GM12878 (cell line): Measurements from ENCODE around the gene CDH4. TPM values are rescaled to one million over a fixed set of nuclear protein-coding genes. Genes with fewer than 3 reads are reported as not detected.

Experiments
- ATAC-seq: fragments of 200-7000 bp; cut with Tn5 transposase; 3 replicates; pipeline ENCODE4 v1.9.1; 2020; ENCODE audit warnings: mild to moderate bottlenecking, moderate library complexity
- BruUV-seq: library from RNA; stranded (reverse); fragments of 400-500 nt; replicated peaks from 2 replicates; lab custom pipeline; 2021; lab: Mats Ljungman, UMichigan
- CTCF ChIA-PET: fragments of 300-600 bp; sonication (Branson Sonifier 250); formaldehyde crosslinking; extraction: SDS; loops from one replicate; lab custom pipeline; 2021; ENCODE audit warnings: inconsistent platforms; lab: Yijun Ruan, JAX
- POLR2A ChIA-PET: fragments of 350-600 bp; formaldehyde crosslinking; extraction: SDS; loops from one replicate; lab custom pipeline; 2021; ENCODE audit warnings: inconsistent platforms; lab: Charles Lee
- RAD21 ChIA-PET: fragments of 300-600 bp; sonication (Branson Sonifier 250); formaldehyde crosslinking; loops from one replicate; lab custom pipeline; 2023; ENCODE audit warnings: antibody characterized with exemption; ENCODE audit not compliant: unreplicated experiment; lab: Charles Lee
- SMC1A ChIA-PET: fragments of 300-600 bp; sonication (Branson Sonifier 250); formaldehyde crosslinking; loops from one replicate; lab custom pipeline; 2023; ENCODE audit not compliant: unreplicated experiment, uncharacterized antibody; lab: Charles Lee
- DNase-seq: peaks from one replicate; pipeline ENCODE4 v3.0.0-alpha.2; 2011; ENCODE audit warnings: low read depth, low spot score
- FAIRE-seq: peaks from 3 replicates; lab custom pipeline; 2011; peaks lifted over from hg19 to GRCh38; lab: Jason Lieb, UNC
- H2AFZ ChIP-seq: 2 replicates; pipeline ENCODE4 v1.6.0; 2011; ENCODE audit warnings: low read depth, low read length, control low read depth; ENCODE audit not compliant: control insufficient read depth
- H3K27ac ChIP-seq: 2 replicates; pipeline ENCODE4 v1.5.1; 2011; ENCODE audit warnings: control low read depth; ENCODE audit not compliant: control insufficient read depth, insufficient read depth
- H3K27me3 ChIP-seq, 2 experiments: replicated peaks in 1 of 2; 2 replicates each; pipeline versions ENCODE4 v1.6.0 to v1.6.1; 2011; ENCODE audit warnings: low read length in 1 of 2; ENCODE audit not compliant: control insufficient read depth in 2 of 2, insufficient read depth in 2 of 2
- H3K36me3 ChIP-seq, 2 experiments: 2 replicates each; pipeline ENCODE4 v1.5.1; 2011; ENCODE audit warnings: low read length in 1 of 2; ENCODE audit not compliant: control insufficient read depth in 2 of 2, insufficient read depth in 2 of 2
- H3K4me1 ChIP-seq: 2 replicates; pipeline ENCODE4 v1.6.1; 2011; ENCODE audit warnings: mild to moderate bottlenecking, low read length, moderate library complexity, mixed read lengths; ENCODE audit not compliant: control insufficient read depth, insufficient read depth
- H3K4me2 ChIP-seq: 2 replicates; pipeline ENCODE4 v1.6.0; 2011; ENCODE audit warnings: control low read depth; ENCODE audit not compliant: control insufficient read depth, insufficient read depth
- H3K4me3 ChIP-seq: fragments of 200-600 bp; sonication (generic); 2 replicates; pipeline ENCODE4 v1.5.1; 2016
- H3K79me2 ChIP-seq: 2 replicates; pipeline ENCODE4 v1.6.0; 2011; ENCODE audit warnings: low read length; ENCODE audit not compliant: control insufficient read depth, insufficient read depth
- H3K9ac ChIP-seq: 2 replicates; pipeline ENCODE4 v1.8.0; 2011; ENCODE audit warnings: low read length, control low read depth, mixed read lengths; ENCODE audit not compliant: control insufficient read depth, insufficient read depth
- H3K9me3 ChIP-seq: replicated peaks from 3 replicates; pipeline ENCODE4 v1.5.1; 2011; ENCODE audit warnings: mild to moderate bottlenecking, low read length; ENCODE audit not compliant: control insufficient read depth, insufficient read depth
- H4K20me1 ChIP-seq: 2 replicates; pipeline ENCODE4 v1.6.0; 2011; ENCODE audit not compliant: control insufficient read depth, insufficient read depth
- BRCA1 ChIP-seq: IDR thresholded peaks from 2 replicates; pipeline ENCODE4 v1.6.1; 2011; ENCODE audit warnings: low read depth, low read length, improper control_type of control experiment
- CHD2 ChIP-seq: IDR thresholded peaks from 2 replicates; pipeline ENCODE4 v1.6.1; 2011; ENCODE audit warnings: low read depth, low read length, improper control_type of control experiment, borderline replicate concordance
- FOS ChIP-seq: IDR thresholded peaks from 3 replicates; pipeline ENCODE4 v1.6.1; 2011; ENCODE audit warnings: borderline replicate concordance; ENCODE audit not compliant: insufficient read length; ENCODE audit errors: extremely low read depth
- HCFC1 ChIP-seq: fragments of 150-350 bp; IDR thresholded peaks from 2 replicates; pipeline ENCODE4 v1.6.1; 2014; ENCODE audit warnings: low read length
- MTA2 ChIP-seq: fragments of 450-650 bp; IDR thresholded peaks from 2 replicates; pipeline ENCODE4 v1.6.1; 2016; ENCODE audit warnings: low read depth, mild to moderate bottlenecking, moderate library complexity
- NFIC ChIP-seq: IDR thresholded peaks from 2 replicates; pipeline ENCODE4 v1.6.1; 2012; ENCODE audit warnings: low read depth, mild to moderate bottlenecking, inconsistent platforms, low read length, moderate library complexity
- NFYB ChIP-seq: IDR thresholded peaks from 2 replicates; pipeline ENCODE4 v1.6.1; 2011; ENCODE audit warnings: low read depth, mild to moderate bottlenecking, low read length, improper control_type of control experiment, moderate library complexity; ENCODE audit not compliant: insufficient read depth
- PRDM15 ChIP-seq: fragments of 450-650 bp; formaldehyde crosslinking; IDR thresholded peaks from 2 replicates; pipeline ENCODE4 v1.4.0; 2020; ENCODE audit warnings: mild to moderate bottlenecking, moderate library complexity
- RFX5 ChIP-seq: IDR thresholded peaks from 2 replicates; pipeline ENCODE4 v1.6.1; 2011; ENCODE audit warnings: low read depth, low read length, improper control_type of control experiment
- SIX5 ChIP-seq: IDR thresholded peaks from 2 replicates; pipeline ENCODE4 v1.6.1; 2011; ENCODE audit warnings: mild to moderate bottlenecking, low read depth, low read length, moderate library complexity; ENCODE audit not compliant: severe bottlenecking
- STAT1 ChIP-seq: fragments of 450-650 bp; conservative IDR thresholded peaks from 2 replicates; pipeline ENCODE4 v1.6.1; 2014; ENCODE audit warnings: antibody characterized with exemption, mild to moderate bottlenecking
- USF1 ChIP-seq: IDR thresholded peaks from 2 replicates; pipeline ENCODE4 v1.6.1; 2011; ENCODE audit warnings: borderline replicate concordance, low read depth, mild to moderate bottlenecking, moderate library complexity, mixed read lengths, low read length; ENCODE audit not compliant: insufficient read depth; ENCODE audit errors: extremely low read length
- ZNF687 ChIP-seq: fragments of 450-650 bp; IDR thresholded peaks from 2 replicates; pipeline ENCODE4 v1.6.1; 2017; ENCODE audit warnings: mild to moderate bottlenecking, moderate library complexity
- ZZZ3 ChIP-seq: IDR thresholded peaks from 2 replicates; pipeline ENCODE4 v1.6.1; 2011; ENCODE audit warnings: low read depth; ENCODE audit not compliant: control insufficient read depth, insufficient read length
- WGBS: methylation state at CpG from one replicate; pipeline ENCODE4 v1.1.6; 2016; ENCODE audit warnings: low lambda C conversion rate; ENCODE audit not compliant: insufficient replicate concordance, insufficient coverage; ENCODE audit errors: missing lambda C conversion rate; 5-methylcytosine and 5-hydroxymethylcytosine counted together
- in situ Hi-C: fragments of 300-500 bp; cut with MboI; formaldehyde crosslinking; loops from 9 replicates; pipeline ENCODE4 v1.14.3; 2018; ENCODE audit warnings: mixed read lengths
- intact Hi-C: fragments of 100-400 bp; cut with micrococcal nuclease; formaldehyde crosslinking; loops from one replicate; pipeline ENCODE4 v1.14.2; 2022; ENCODE audit not compliant: unreplicated experiment
- polyA plus RNA-seq, 11 experiments: library from polyadenylated mRNA; depleted of rRNA in 4 of 11; unstranded in 6 of 11; stranded (reverse) in 5 of 11; fragments of >200 nt; fragmentation: Nextera tagmentation in 4 of 11; fragmentation: Illumina TruSeq in 1 of 11; extraction: Ambion mirVana in 4 of 11; extraction: Trizol in 1 of 11; gene quantifications; 1 replicate in 1 of 11; 2 replicates in 10 of 11; pipeline versions ENCODE4 v1.2.1 to v1.2.3, GENCODE V29; 2011 to 2016; ENCODE audit warnings: inconsistent platforms in 2 of 11, missing spikeins in 2 of 11, low read depth in 1 of 11
- total RNA-seq, 4 experiments: library from RNA; depleted of rRNA in 3 of 4; stranded (reverse); fragments of >200 nt in 3 of 4; fragmentation: Illumina TruSeq in 1 of 4; extraction: Trizol in 1 of 4; gene quantifications; 2 replicates each; pipeline versions ENCODE4 v1.2.1 to v1.2.3, GENCODE V29; 2013 to 2021

CDH4 gene
- total and polyA plus RNA-seq, 10 of the 15 experiments (the other 5 are each of a cell fraction or from before 2014, with no cell fraction given) = not detected

- Histone ChIP-seq H3K9ac (no peak overlapping the region), H3K4me3 (no peak overlapping the region), H2AFZ (no peak overlapping the region), H4K20me1 (no peaks in the 10 kb centered on the region), H3K27ac (no peak overlapping the region), H3K9me3 (peaks cover 6% of the 10 kb centered on the region; the same call in 2 of the 3 replicates), H3K27me3 (no peaks in the 10 kb centered on the region), H3K36me3 (no peaks in the 10 kb centered on the region), H3K4me2 (no peak overlapping the region), H3K79me2 (no peaks in the 10 kb centered on the region), H3K4me1 (no peaks in the 10 kb centered on the region)
- ChIA-PET RAD21 (no interaction called here), SMC1A (no interaction called here), CTCF (no interaction called here), POLR2A (no interaction called here)
- no peak for FAIRE-seq
- DNase-seq = no peak
- intact Hi-C loops (no loop called here), in situ Hi-C loops (no loop called here)
- no peak for ATAC-seq
- TF ChIP-seq HCFC1 (no peak), BRCA1 (no peak), NFYB (no peak), NFIC (no peak), USF1 (no peak), PRDM15 (CRISPR knock-in tag) (no peak), CHD2 (no peak), ZZZ3 (no peak), FOS (no peak), STAT1 (no peak), ZNF687 (no peak), RFX5 (no peak), MTA2 (no peak), SIX5 (no peak)
- BruUV-seq = no TSS peak
- 33% methylated on average over 12 of the region's 12 CpGs for WGBS
These were observed 29.3 kb downstream of the CDH4 start for GRCh38 chr20:61281286-61281795.
